ENCODE results near the gene CARTPT.
A peak's percentile ranks its signal among the peaks of the same experiment; 100 is the strongest.

CARTPT gene
- long read RNA-seq: 0 reads

- no peak within 1 kb of the TSS for H3K27ac ChIP-seq (replicated peaks)
- H3K27me3 ChIP-seq (ENCODE audit: insufficient read depth, poor library complexity, severe bottlenecking): no peaks in the 10 kb centered on the region
- no peak for DNase-seq (ENCODE audit: low read depth in 1 of 2, low spot score in 1 of 2)
- H3K4me3 ChIP-seq (replicated peaks; ENCODE audit: insufficient read depth, low read length): no peak within 1 kb of the TSS
- no peak for TF ChIP-seq CTCF (IDR thresholded peaks at IDR 0.05; ENCODE audit: insufficient read depth, low read length)
- TF ChIP-seq REST (IDR thresholded peaks at IDR 0.05; ENCODE audit: insufficient replicate concordance, low read depth): peak; percentile 83
Measured at GRCh38 chr5:71719063-71719964, at the start of gene CARTPT. Gene CARTPT (plus strand): TSS chr5:71719275. CDS start chr5:71719294, 19 bp downstream.

- DNase-seq (ENCODE audit: low read depth in 1 of 2, low spot score in 1 of 2): no peak
- TF ChIP-seq SPI1 (IDR thresholded peaks at IDR 0.05; ENCODE audit: borderline replicate concordance, low read depth) (no peak), CTCF (IDR thresholded peaks at IDR 0.05; ENCODE audit: insufficient read depth, low read length) (no peak), POLR2AphosphoS5 (IDR thresholded peaks at IDR 0.05; ENCODE audit: low read depth) (no peak), REST (IDR thresholded peaks at IDR 0.05; ENCODE audit: insufficient replicate concordance, low read depth) (no peak), GABPA (IDR thresholded peaks at IDR 0.05; ENCODE audit: low read depth) (no peak)
- Histone ChIP-seq H3K4me3 (replicated peaks; ENCODE audit: insufficient read depth, low read length) (no peak overlapping the region), H3K27ac (replicated peaks) (no peak overlapping the region), H3K27me3 (ENCODE audit: insufficient read depth, poor library complexity, severe bottlenecking) (no peaks in the 10 kb centered on the region)
Measured at GRCh38 chr5:71677977-71678376, 41.1 kb upstream of the CARTPT start.

GRCh38 chr5:71679714-71680113, 39.4 kb upstream of the CARTPT start:
- H3K27ac ChIP-seq (replicated peaks): no peak overlapping the region
- no peak for TF ChIP-seq GABPA (IDR thresholded peaks at IDR 0.05; ENCODE audit: low read depth)
- TF ChIP-seq REST (IDR thresholded peaks at IDR 0.05; ENCODE audit: insufficient replicate concordance, low read depth): no peak
- no peak for TF ChIP-seq SPI1 (IDR thresholded peaks at IDR 0.05; ENCODE audit: borderline replicate concordance, low read depth)
- no peak for TF ChIP-seq POLR2AphosphoS5 (IDR thresholded peaks at IDR 0.05; ENCODE audit: low read depth)
- no peak for TF ChIP-seq CTCF (IDR thresholded peaks at IDR 0.05; ENCODE audit: insufficient read depth, low read length)
- DNase-seq (ENCODE audit: low read depth in 1 of 2, low spot score in 1 of 2): no peak
- H3K27me3 ChIP-seq (ENCODE audit: insufficient read depth, poor library complexity, severe bottlenecking): no peaks in the 10 kb centered on the region
- H3K4me3 ChIP-seq (replicated peaks; ENCODE audit: insufficient read depth, low read length): no peak overlapping the region

Measured in HL-60 (cell line).